ENCODE measurements around the gene TNFSF9. TPM values are rescaled to one million over a fixed set of nuclear protein-coding genes. Genes with fewer than 3 reads are reported as not detected.

The TNFSF9 gene
- polyA plus RNA-seq, 2 of the 4 experiments (the other 2 are of a cell fraction): 6.3 to 15.9 TPM

DNA sequence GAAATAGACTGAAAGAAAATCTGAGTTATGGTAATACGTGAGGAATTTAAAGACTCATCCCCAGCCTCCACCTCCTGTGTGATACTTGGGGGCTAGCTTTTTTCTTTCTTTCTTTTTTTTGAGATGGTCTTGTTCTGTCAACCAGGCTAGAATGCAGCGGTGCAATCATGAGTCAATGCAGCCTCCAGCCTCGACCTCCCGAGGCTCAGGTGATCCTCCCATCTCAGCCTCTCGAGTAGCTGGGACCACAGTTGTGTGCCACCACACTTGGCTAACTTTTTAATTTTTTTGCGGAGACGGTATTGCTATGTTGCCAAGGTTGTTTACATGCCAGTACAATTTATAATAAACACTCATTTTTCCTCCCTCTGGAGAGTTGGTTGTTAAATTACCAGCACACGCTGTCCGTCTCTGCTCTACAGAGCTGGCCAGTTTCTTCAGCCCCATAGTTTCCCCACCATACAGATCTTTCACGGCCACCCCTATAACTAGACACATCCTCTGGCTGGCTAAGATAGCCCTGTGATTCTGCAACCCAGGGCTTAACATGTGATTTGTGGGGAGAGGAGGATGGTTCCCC, 4.8 kb downstream of the TNFSF9 start:
- ChIA-PET POLR2A (no interaction called here), CTCF (interaction anchor here (0.6 to 1.3 kb wide), 5 partner anchors 9 to 236 kb away, joined by 3 to 4 read pairs (median 3); no protein-coding TSS in a partner anchor)
- H3K27ac ChIP-seq: no peak overlapping the region

GRCh38 chr19:6539514-6539913, 8.7 kb downstream of the TNFSF9 start:
- 94% methylated on average over 6 of the region's 6 CpGs for WGBS (ENCODE audit: missing lambda C conversion rate)
- no peak for ATAC-seq
- H3K27ac ChIP-seq: no peak overlapping the region

More for the DNA sequence above, 4.8 kb downstream of the TNFSF9 start:
- Histone ChIP-seq H3K4me1 (peaks cover 29% of the 10 kb centered on the region), H3K4me2 (no peak overlapping the region), H3K9me3 (no peaks in the 10 kb centered on the region), H3K4me3 (no peak overlapping the region)
- no peak for TF ChIP-seq NR3C1 (IDR thresholded peaks at IDR 0.05)
- no peak for TF ChIP-seq PHF8 (IDR thresholded peaks at IDR 0.05; ENCODE audit: borderline replicate concordance, low read depth)
- no peak for TF ChIP-seq CBX8 (IDR thresholded peaks at IDR 0.05)
- no peak for TF ChIP-seq CHD4 (IDR thresholded peaks at IDR 0.05; ENCODE audit: borderline replicate concordance)
- no peak for TF ChIP-seq SREBF2 (IDR thresholded peaks at IDR 0.05)
- 90% methylated on average over 10 of the region's 10 CpGs for WGBS (ENCODE audit: missing lambda C conversion rate)
- ATAC-seq: no peak
- no peak for FAIRE-seq
- DNase-seq (ENCODE audit: low read depth in 1 of 2, low spot score in 1 of 2): no peak

GRCh38 chr19:6540918-6541689, 10.3 kb downstream of the TNFSF9 start:
- no peak overlapping the region for H3K4me2 ChIP-seq
- FAIRE-seq (no peak), DNase-seq (ENCODE audit: low read depth in 1 of 2, low spot score in 1 of 2) (no peak), ATAC-seq (peak in 1 of 2 experiments; percentile 70; a peak in 4 of 6 replicates)
- ChIA-PET CTCF (interaction anchor here (0.7 to 1.2 kb wide), 3 partner anchors 11 to 25 kb away, joined by 3 to 5 read pairs (median 4); no protein-coding TSS in a partner anchor), POLR2A (interaction anchor here (0.7 to 0.9 kb wide), 2 partner anchors 10 to 34 kb away, joined by 4 to 5 read pairs; partner anchors contain the start of gene TNFSF9)
- H3K27ac ChIP-seq: no peak overlapping the region
- peaks cover 13% of the 10 kb centered on the region; the same call in 2 of the 3 replicates for H3K4me1 ChIP-seq
- TF ChIP-seq NFE2L2 (conservative IDR thresholded peaks at IDR 0.05; ENCODE audit: low read length): no peak
- no peak for TF ChIP-seq CEBPB (IDR thresholded peaks at IDR 0.05)
- TF ChIP-seq PBX3 (IDR thresholded peaks at IDR 0.05): no peak
- no peak for TF ChIP-seq RNF2 (IDR thresholded peaks at IDR 0.05; ENCODE audit: borderline replicate concordance, low read depth)
- TF ChIP-seq, protein P1, sequence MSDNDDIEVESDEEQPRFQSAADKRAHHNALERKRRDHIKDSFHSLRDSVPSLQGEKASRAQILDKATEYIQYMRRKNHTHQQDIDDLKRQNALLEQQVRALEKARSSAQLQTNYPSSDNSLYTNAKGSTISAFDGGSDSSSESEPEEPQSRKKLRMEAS (IDR thresholded peaks at IDR 0.05): no peak
- TF ChIP-seq RFX5 (IDR thresholded peaks at IDR 0.05): no peak
- TF ChIP-seq ZNF302 (CRISPR knock-in tag; IDR thresholded peaks at IDR 0.05): no peak
- TF ChIP-seq ZC3H11A (IDR thresholded peaks at IDR 0.05): no peak
- TF ChIP-seq CBX8 (IDR thresholded peaks at IDR 0.05): no peak
- TF ChIP-seq JUN (IDR thresholded peaks at IDR 0.05): no peak
- TF ChIP-seq MAFK (IDR thresholded peaks at IDR 0.05; ENCODE audit: partially characterized antibody): no peak
- no peak overlapping the region for H3K4me3 ChIP-seq
- WGBS (ENCODE audit: missing lambda C conversion rate): 73% methylated on average over 13 of the region's 13 CpGs
- H3K9me3 ChIP-seq: no peaks in the 10 kb centered on the region

More at GRCh38 chr19:6539514-6539913, 8.7 kb downstream of the TNFSF9 start:
- Histone ChIP-seq H3K4me2 (no peak overlapping the region), H3K4me1 (peaks cover 13% of the 10 kb centered on the region; the same call in 2 of the 3 replicates), H3K9me3 (no peaks in the 10 kb centered on the region), H3K4me3 (no peak overlapping the region)
- POLR2A ChIA-PET: interaction anchor here (0.6 to 1.2 kb wide), 2 partner anchors 9 to 130 kb away, joined by 4 to 6 read pairs; partner anchors contain the start of gene TNFSF9
- CTCF ChIA-PET: interaction anchor here (0.7 kb wide), 1 partner anchor 38 kb away, joined by 3 read pairs; no protein-coding TSS in a partner anchor
- FAIRE-seq: no peak
- DNase-seq (ENCODE audit: low read depth in 1 of 2, low spot score in 1 of 2): no peak
- TF ChIP-seq BHLHE40 (IDR thresholded peaks at IDR 0.05; ENCODE audit: low read depth, low read length): no peak
- TF ChIP-seq REST (IDR thresholded peaks at IDR 0.05): 0 out of 2 replicates have a peak, but pooled peaks have one; percentile 3
- TF ChIP-seq TP53 (CRISPR knock-in tag; IDR thresholded peaks at IDR 0.05): no peak
